ENCODE measurements around the gene CNOT3. TPM values are rescaled to one million over a fixed set of nuclear protein-coding genes. Genes with fewer than 3 reads are reported as not detected.

CNOT3 gene
- total and polyA plus RNA-seq, 9 of the 15 experiments (the other 6 are each of a cell fraction or from before 2014, with no cell fraction given), result 0.27 to 60.4 (median 9.9) TPM

DNA sequence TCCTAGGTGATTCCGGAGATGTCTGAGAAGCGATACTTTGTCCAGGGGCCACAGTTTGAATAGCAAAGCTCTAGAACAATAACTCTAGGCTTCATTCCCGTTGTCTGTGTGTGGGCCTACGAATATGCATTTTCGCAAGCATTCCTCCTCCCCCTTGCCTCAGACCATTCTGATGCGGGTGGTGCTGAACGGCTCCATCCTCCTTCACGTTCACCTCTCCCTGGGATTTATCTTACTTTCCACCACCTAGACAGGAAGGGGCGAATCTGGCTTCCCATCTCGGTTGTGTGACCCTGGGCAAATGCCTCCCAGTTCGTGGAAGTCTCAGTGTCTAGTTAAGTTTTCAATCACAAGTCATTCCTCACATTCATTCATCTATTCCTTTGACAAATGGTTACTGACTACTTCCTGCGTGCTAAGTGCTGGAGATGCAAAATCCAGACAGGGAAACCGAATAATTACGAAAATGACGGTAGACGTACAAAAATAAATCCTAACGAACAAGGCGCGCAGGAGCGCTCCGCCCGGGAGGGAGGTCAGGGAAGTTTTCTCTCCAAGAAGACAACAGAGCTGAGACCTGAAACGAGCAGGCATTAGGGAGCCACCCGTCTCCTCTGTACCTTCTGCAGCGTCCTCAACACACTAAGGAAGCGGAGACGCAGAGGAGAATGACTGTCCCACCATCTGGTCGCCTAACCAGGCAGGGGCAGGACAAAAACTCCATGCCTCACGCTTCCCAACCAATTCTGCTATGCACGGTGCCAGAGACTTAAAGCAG lies 1.3 kb upstream of the CNOT3 start (continued):
- TF ChIP-seq CTBP1 (IDR thresholded peaks at IDR 0.05; ENCODE audit: borderline replicate concordance) (no peak), SOX6 (IDR thresholded peaks at IDR 0.05) (0 out of 2 replicates have a peak, but pooled peaks have one; percentile 12)
- TF ChIP-seq, protein P1, sequence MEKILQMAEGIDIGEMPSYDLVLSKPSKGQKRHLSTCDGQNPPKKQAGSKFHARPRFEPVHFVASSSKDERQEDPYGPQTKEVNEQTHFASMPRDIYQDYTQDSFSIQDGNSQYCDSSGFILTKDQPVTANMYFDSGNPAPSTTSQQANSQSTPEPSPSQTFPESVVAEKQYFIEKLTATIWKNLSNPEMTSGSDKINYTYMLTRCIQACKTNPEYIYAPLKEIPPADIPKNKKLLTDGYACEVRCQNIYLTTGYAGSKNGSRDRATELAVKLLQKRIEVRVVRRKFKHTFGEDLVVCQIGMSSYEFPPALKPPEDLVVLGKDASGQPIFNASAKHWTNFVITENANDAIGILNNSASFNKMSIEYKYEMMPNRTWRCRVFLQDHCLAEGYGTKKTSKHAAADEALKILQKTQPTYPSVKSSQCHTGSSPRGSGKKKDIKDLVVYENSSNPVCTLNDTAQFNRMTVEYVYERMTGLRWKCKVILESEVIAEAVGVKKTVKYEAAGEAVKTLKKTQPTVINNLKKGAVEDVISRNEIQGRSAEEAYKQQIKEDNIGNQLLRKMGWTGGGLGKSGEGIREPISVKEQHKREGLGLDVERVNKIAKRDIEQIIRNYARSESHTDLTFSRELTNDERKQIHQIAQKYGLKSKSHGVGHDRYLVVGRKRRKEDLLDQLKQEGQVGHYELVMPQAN (IDR thresholded peaks at IDR 0.05; ENCODE audit: borderline replicate concordance), result peak; percentile 70
- TF ChIP-seq, protein P2, sequence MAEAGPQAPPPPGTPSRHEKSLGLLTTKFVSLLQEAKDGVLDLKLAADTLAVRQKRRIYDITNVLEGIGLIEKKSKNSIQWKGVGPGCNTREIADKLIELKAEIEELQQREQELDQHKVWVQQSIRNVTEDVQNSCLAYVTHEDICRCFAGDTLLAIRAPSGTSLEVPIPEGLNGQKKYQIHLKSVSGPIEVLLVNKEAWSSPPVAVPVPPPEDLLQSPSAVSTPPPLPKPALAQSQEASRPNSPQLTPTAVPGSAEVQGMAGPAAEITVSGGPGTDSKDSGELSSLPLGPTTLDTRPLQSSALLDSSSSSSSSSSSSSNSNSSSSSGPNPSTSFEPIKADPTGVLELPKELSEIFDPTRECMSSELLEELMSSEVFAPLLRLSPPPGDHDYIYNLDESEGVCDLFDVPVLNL (CRISPR knock-in tag; IDR thresholded peaks at IDR 0.05; ENCODE audit: low read depth), result no peak

All from K562 (cell line).